Fibroblast of lung (primary cell): ENCODE measurements around the gene GRIK4.

ENCODE experiments used
- EZH2 ChIP-seq: IDR thresholded peaks from 2 replicates; pipeline ENCODE4 v1.5.1; 2012; ENCODE audit warnings: low read length, control low read depth, mild to moderate bottlenecking; ENCODE audit errors: missing control alignments
- TF ChIP-seq, protein P1 (sequence below), 2 donors: IDR thresholded peaks in 1 of 2; conservative IDR thresholded peaks in 1 of 2; 1 replicate in 1 of 2; 2 replicates in 1 of 2; pipeline ENCODE4 v1.5.1; 2011 to 2012; ENCODE audit warnings: low read length in 2 of 2, control low read depth in 1 of 2, inconsistent platforms in 1 of 2, low read depth in 1 of 2, mild to moderate bottlenecking in 1 of 2

DNA sequence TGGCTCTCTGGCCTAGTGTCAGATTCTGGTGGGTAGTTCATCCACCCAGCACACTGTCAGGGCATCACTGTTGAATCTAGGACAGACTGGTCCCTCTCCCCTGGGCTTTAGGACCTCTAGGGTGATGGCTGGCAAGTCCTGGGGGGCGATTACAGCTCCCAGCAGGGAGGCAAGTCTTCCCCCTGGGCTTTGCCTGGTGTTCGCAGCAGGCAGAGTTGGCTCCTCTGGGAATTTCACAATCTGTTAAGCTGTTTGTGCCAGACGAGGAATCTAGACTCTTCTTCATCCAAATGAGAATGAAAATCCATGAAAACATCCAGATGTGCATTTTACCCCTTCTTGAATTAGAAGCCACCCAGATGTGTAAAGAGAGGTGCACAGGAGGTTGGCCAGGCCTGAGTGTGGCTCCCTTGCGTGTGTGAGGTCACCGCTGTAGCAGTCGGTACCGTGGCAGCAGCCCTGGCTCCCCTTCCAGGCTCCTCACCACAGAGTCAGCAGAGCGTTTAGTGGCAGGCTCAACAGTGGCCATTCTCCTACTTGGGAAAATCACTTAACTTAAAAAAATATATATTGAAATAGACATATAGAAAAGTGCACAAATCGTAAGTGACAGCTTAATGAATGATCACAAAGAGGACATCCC lies 412.4 kb downstream of the GRIK4 start:
- TF ChIP-seq, protein P1, sequence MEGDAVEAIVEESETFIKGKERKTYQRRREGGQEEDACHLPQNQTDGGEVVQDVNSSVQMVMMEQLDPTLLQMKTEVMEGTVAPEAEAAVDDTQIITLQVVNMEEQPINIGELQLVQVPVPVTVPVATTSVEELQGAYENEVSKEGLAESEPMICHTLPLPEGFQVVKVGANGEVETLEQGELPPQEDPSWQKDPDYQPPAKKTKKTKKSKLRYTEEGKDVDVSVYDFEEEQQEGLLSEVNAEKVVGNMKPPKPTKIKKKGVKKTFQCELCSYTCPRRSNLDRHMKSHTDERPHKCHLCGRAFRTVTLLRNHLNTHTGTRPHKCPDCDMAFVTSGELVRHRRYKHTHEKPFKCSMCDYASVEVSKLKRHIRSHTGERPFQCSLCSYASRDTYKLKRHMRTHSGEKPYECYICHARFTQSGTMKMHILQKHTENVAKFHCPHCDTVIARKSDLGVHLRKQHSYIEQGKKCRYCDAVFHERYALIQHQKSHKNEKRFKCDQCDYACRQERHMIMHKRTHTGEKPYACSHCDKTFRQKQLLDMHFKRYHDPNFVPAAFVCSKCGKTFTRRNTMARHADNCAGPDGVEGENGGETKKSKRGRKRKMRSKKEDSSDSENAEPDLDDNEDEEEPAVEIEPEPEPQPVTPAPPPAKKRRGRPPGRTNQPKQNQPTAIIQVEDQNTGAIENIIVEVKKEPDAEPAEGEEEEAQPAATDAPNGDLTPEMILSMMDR (conservative IDR thresholded peaks at IDR 0.05 in 1 of 2, IDR thresholded peaks at IDR 0.05 in 1 of 2; ENCODE audit: low read depth in 1 of 2, low read length in 2 of 2), result no peak
- TF ChIP-seq EZH2, result no peak
